Activated CD4-positive, alpha-beta memory T cell treated with anti-CD3 and anti-CD28 coated beads for 36 hours (primary cell): Measurements from ENCODE around the gene FRMD3. TPM values are rescaled to one million over a fixed set of nuclear protein-coding genes. Genes with fewer than 3 reads are reported as not detected.

Experiments used
- CTCF ChIA-PET: fragments of 350-600 bp; sonication (Branson Sonifier 250); formaldehyde crosslinking; loops from one replicate; lab custom pipeline; 2021; ENCODE audit warnings: antibody characterized with exemption, inconsistent platforms; lab: Charles Lee
- POLR2A ChIA-PET: fragments of 350-600 bp; sonication (Branson Sonifier 250); formaldehyde crosslinking; loops from one replicate; lab custom pipeline; 2021; ENCODE audit warnings: antibody characterized with exemption; lab: Charles Lee
- DNase-seq: peaks from one replicate; pipeline ENCODE4 v3.0.0-alpha.2; 2020
- H3K27ac Mint-ChIP-seq: one replicate; pipeline ENCODE4 v1.8.0; 2021; ENCODE audit warnings: mixed read lengths
- H3K27me3 Mint-ChIP-seq: one replicate; pipeline ENCODE4 v1.8.0; 2021; ENCODE audit warnings: mixed read lengths
- H3K36me3 Mint-ChIP-seq: one replicate; pipeline ENCODE4 v1.8.0; 2021; ENCODE audit warnings: mixed read lengths
- H3K4me1 Mint-ChIP-seq: one replicate; pipeline ENCODE4 v1.8.0; 2021; ENCODE audit warnings: low read depth, mixed read lengths
- H3K4me3 Mint-ChIP-seq: one replicate; pipeline ENCODE4 v1.8.0; 2021; ENCODE audit warnings: mild to moderate bottlenecking, mixed read lengths
- H3K9me3 Mint-ChIP-seq: one replicate; pipeline ENCODE4 v1.8.0; 2021; ENCODE audit warnings: mixed read lengths
- intact Hi-C: fragments of 100-400 bp; cut with micrococcal nuclease; formaldehyde crosslinking; loops from one replicate; pipeline ENCODE4 v1.15.1; 2023
- total RNA-seq, 2 experiments: library from RNA; stranded (reverse); gene quantifications; one replicate each; pipeline ENCODE4 v1.2.3, GENCODE V29; 2021

The FRMD3 gene
- total RNA-seq, 2 experiments from 2014 or later = 0.27 to 0.62 TPM

DNA sequence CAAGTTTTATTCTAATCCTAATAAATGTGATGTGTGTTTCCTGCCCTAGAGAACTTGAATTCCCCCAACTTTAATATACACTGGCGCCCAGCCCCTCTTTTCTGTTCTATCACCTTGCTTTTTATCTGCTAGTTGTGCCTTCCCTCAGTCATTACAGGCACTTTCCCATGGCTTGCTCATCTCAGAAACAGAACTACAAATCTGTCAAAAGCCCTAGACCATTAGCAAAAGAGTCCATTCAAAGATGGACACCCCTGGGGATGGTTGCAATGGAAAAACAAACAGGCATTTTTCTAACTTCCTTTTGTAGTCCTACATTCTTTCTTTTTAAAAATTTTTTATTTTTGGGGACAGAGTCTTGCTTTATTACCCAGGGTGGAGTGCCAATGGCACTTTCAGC lies 48.2 kb downstream of the FRMD3 start:
- Mint-ChIP-seq H3K9me3 (peaks cover 2% of the 10 kb centered on the region), H3K4me3 (no peak overlapping the region), H3K4me1 (no peaks in the 10 kb centered on the region), H3K27me3 (no peaks in the 10 kb centered on the region), H3K27ac (no peak overlapping the region), H3K36me3 (no peaks in the 10 kb centered on the region)
- ChIA-PET POLR2A (no interaction called here), CTCF (no interaction called here)
- DNase-seq = no peak
- intact Hi-C loops = no loop called here

DNA sequence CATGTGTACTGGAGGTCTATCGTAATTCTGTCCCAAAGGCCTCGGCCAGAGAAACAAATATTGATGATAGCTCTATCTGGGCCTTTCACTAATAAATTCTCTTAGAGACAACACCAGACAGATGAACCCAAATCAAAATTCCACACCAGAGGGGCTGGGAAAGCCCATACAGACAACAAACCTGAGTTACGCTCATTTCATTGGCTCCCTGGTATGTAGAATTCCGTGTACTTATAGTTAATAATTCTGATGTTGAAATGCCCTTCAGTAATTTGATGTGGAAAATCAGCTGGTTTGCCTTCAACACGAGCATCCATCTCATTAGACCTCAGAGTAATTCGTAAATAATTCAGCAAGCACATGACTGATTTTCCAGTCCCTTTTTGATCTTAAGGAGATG lies 53.2 kb downstream of the FRMD3 start:
- Mint-ChIP-seq H3K27ac (no peak overlapping the region), H3K4me3 (no peak overlapping the region), H3K4me1 (peaks cover 3% of the 10 kb centered on the region), H3K27me3 (no peaks in the 10 kb centered on the region), H3K9me3 (peaks cover 7% of the 10 kb centered on the region), H3K36me3 (peaks cover 2% of the 10 kb centered on the region)
- CTCF ChIA-PET = interaction anchor here (1.3 kb wide), 1 partner anchor 10 kb away, joined by 3 read pairs; no protein-coding TSS in a partner anchor
- POLR2A ChIA-PET = no interaction called here
- intact Hi-C loops = no loop called here
- no peak for DNase-seq

- POLR2A ChIA-PET = no interaction called here
Observed at GRCh38 chr9:83483223-83483622, 55.0 kb downstream of the FRMD3 start.

GRCh38 chr9:83479765-83480164 lies 58.4 kb downstream of the FRMD3 start:
- H3K4me3 Mint-ChIP-seq = no peak overlapping the region
- H3K4me1 Mint-ChIP-seq = peaks cover 3% of the 10 kb centered on the region
- POLR2A ChIA-PET = no interaction called here
- intact Hi-C loops = no loop called here
- peaks cover 11% of the 10 kb centered on the region for H3K36me3 Mint-ChIP-seq
- peaks cover 3% of the 10 kb centered on the region for H3K27me3 Mint-ChIP-seq
- CTCF ChIA-PET = interaction anchor here (0.6 kb wide), 1 partner anchor 918 kb away, joined by 4 read pairs; no protein-coding TSS in a partner anchor
- H3K27ac Mint-ChIP-seq = no peak overlapping the region
- peaks cover 16% of the 10 kb centered on the region for H3K9me3 Mint-ChIP-seq
- DNase-seq = no peak

More at GRCh38 chr9:83483223-83483622, 55.0 kb downstream of the FRMD3 start:
- peaks cover 3% of the 10 kb centered on the region for H3K4me1 Mint-ChIP-seq
- no peak overlapping the region for H3K27ac Mint-ChIP-seq
- peaks cover 9% of the 10 kb centered on the region for H3K36me3 Mint-ChIP-seq
- CTCF ChIA-PET = no interaction called here
- H3K27me3 Mint-ChIP-seq = no peaks in the 10 kb centered on the region
- intact Hi-C loops = no loop called here
- H3K4me3 Mint-ChIP-seq = no peak overlapping the region
- H3K9me3 Mint-ChIP-seq = peaks cover 16% of the 10 kb centered on the region
- DNase-seq = no peak

DNA sequence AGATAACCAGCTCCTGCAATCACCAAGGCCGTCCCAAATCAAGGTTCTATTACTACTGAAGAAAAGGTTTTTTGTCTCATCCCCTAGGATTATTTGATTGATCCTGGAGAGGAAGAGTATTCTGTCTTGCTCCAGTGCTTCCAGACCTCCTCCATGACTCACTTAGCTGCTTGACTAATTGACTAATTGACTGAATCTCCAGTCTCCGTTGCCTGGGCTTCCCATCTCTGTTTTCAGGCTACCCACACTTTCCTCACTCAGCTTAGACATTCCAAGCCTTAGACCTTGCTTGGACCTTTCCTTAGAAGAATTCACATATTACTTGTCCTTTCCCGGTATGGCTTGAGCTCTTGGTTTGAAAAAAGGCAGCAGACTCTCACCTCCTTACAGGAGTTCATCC lies 60.6 kb downstream of the FRMD3 start:
- CTCF ChIA-PET = interaction anchor here (0.6 kb wide), 1 partner anchor 928 kb away, joined by 3 read pairs; no protein-coding TSS in a partner anchor
- H3K4me1 Mint-ChIP-seq = peaks cover 19% of the 10 kb centered on the region
- intact Hi-C loops = no loop called here

GRCh38 chr9:83477120-83477519 lies 61.1 kb downstream of the FRMD3 start:
- Mint-ChIP-seq H3K36me3 (peaks cover 12% of the 10 kb centered on the region), H3K4me1 (peaks cover 22% of the 10 kb centered on the region), H3K27me3 (peaks cover 3% of the 10 kb centered on the region), H3K9me3 (peaks cover 13% of the 10 kb centered on the region), H3K4me3 (no peak overlapping the region), H3K27ac (no peak overlapping the region)
- ChIA-PET CTCF (interaction anchor here (0.6 kb wide), 1 partner anchor 929 kb away, joined by 3 read pairs; no protein-coding TSS in a partner anchor), POLR2A (no interaction called here)
- DNase-seq = no peak
- intact Hi-C loops = no loop called here

More for the DNA sequence above, 60.6 kb downstream of the FRMD3 start:
- Mint-ChIP-seq H3K27ac (no peak overlapping the region), H3K36me3 (peaks cover 12% of the 10 kb centered on the region), H3K27me3 (peaks cover 3% of the 10 kb centered on the region), H3K4me3 (no peak overlapping the region), H3K9me3 (peaks cover 13% of the 10 kb centered on the region)
- POLR2A ChIA-PET = no interaction called here
- DNase-seq = no peak

DNA sequence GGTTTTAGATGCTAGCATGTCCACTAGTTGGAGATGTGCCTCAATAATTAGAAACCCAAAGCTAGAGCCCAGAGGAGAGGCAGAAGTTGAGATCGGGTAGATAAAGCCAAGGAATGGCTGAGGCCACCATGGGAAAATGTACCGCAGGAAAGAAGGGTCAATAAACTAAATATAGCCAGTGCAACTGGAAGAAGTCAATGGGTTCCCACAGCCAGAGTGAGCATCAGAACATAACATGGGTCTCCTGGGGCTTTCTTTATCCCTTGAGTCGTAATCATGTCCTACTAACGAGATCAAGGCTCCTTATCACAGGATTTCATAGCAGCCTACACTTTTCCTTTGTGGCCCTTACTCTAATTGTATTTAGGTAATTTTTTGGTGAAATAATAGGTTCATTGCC lies 61.7 kb downstream of the FRMD3 start:
- H3K9me3 Mint-ChIP-seq = peaks cover 13% of the 10 kb centered on the region
- CTCF ChIA-PET = no interaction called here
- H3K4me1 Mint-ChIP-seq = peaks cover 25% of the 10 kb centered on the region
- DNase-seq = no peak
- H3K36me3 Mint-ChIP-seq = peaks cover 12% of the 10 kb centered on the region
- peaks cover 3% of the 10 kb centered on the region for H3K27me3 Mint-ChIP-seq
- POLR2A ChIA-PET = no interaction called here
- no peak overlapping the region for H3K4me3 Mint-ChIP-seq
- intact Hi-C loops = no loop called here
- no peak overlapping the region for H3K27ac Mint-ChIP-seq

DNA sequence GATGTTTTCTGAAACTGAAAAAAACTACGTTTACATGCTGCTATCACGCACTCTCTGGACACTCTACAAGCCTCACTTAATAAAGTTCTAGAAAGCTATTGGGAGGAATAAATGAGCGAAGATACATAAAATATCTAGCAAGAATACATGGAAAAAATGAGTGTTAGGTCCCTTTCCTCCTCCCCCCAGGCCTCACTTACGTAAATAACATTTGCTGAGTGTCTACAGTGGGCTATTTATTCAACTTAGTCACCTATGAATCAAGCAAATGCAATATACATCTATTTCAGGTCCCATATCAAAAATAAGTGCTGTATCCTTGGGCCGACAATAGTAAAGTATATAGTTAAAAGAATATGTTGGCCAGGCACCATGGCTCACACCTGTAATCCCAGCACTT lies 62.5 kb downstream of the FRMD3 start:
- Mint-ChIP-seq H3K36me3 (peaks cover 14% of the 10 kb centered on the region), H3K4me3 (no peak overlapping the region), H3K27me3 (peaks cover 4% of the 10 kb centered on the region), H3K9me3 (peaks cover 13% of the 10 kb centered on the region), H3K4me1 (peaks cover 25% of the 10 kb centered on the region), H3K27ac (no peak overlapping the region)
- POLR2A ChIA-PET = no interaction called here
- DNase-seq = no peak
- intact Hi-C loops = no loop called here
- CTCF ChIA-PET = interaction anchor here (1.2 kb wide), 1 partner anchor 141 kb away, joined by 3 read pairs; no protein-coding TSS in a partner anchor

DNA sequence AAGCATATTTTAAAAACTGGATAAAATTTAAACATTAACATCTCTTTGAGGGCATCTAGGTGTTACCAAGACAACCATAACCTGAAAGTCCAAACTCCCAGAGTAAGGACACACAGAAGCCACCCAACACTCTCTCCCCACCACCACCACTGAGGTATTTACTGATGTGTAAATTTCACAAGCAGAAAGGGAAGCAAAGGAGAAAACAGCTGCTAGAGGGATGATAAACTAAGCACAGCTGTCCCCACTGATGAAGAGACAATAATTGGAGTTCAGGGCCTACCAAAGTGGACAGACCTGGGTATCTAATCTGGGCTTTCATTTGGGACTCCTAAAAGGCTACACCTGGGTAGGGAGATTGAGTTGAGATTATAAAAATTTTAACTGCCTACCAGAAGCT lies 63.6 kb downstream of the FRMD3 start:
- Mint-ChIP-seq H3K36me3 (peaks cover 10% of the 10 kb centered on the region), H3K27me3 (peaks cover 4% of the 10 kb centered on the region), H3K9me3 (peaks cover 7% of the 10 kb centered on the region), H3K4me3 (no peak overlapping the region), H3K27ac (no peak overlapping the region), H3K4me1 (peaks cover 25% of the 10 kb centered on the region)
- no peak for DNase-seq
- ChIA-PET POLR2A (no interaction called here), CTCF (interaction anchor here (0.6 to 1.0 kb wide), 2 partner anchors 10 to 309 kb away, joined by 3 to 4 read pairs; no protein-coding TSS in a partner anchor)
- intact Hi-C loops = no loop called here

DNA sequence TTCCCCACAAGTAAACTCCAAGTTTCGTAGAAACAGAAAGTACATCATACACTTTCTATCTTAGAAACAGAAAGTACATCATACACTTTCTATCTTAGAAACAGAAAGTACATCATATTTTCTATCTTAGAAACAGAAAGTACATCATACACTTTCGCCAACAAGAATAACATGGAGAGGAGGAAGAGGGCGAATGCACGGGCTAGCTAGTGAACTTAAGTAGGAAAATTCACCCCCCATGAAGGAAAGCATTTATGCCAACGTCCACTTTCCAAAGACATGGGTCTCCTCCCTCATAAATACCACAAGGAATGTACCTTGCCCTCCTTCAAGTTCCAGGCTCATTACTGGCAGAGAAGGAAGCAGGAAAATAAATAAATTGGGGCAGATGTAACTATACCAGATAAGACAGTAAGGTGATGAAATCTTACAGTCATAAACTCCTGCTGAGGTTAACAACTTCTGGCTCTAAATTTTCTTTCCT lies 64.7 kb downstream of the FRMD3 start:
- Mint-ChIP-seq H3K4me1 (peaks cover 25% of the 10 kb centered on the region), H3K4me3 (no peak overlapping the region), H3K36me3 (peaks cover 5% of the 10 kb centered on the region), H3K9me3 (no peaks in the 10 kb centered on the region), H3K27me3 (peaks cover 4% of the 10 kb centered on the region), H3K27ac (no peak overlapping the region)
- intact Hi-C loops = no loop called here
- no peak for DNase-seq
- CTCF ChIA-PET = no interaction called here
- POLR2A ChIA-PET = no interaction called here

DNA sequence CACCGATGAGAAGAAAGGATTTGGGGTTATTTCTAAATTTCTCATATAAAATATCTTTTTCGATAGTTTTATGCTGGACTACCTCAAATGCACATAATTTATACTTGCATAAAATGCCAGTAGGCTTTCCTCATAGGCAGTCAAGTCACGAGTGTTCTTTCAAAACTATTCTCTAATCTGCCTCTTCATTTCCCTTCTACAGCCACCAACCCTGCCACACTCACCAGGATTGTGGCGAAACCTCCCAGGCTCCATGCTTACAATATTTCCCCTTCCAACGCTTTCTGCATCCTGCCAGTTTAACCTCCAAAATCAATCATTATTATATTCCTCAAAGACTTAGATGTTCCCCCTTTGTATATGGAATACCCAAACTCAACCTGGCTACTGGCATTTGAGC lies 65.4 kb downstream of the FRMD3 start:
- H3K4me1 Mint-ChIP-seq = peaks cover 25% of the 10 kb centered on the region
- no peak overlapping the region for H3K4me3 Mint-ChIP-seq
- ChIA-PET POLR2A (no interaction called here), CTCF (no interaction called here)
- H3K27ac Mint-ChIP-seq = no peak overlapping the region
- H3K36me3 Mint-ChIP-seq = peaks cover 5% of the 10 kb centered on the region
- DNase-seq = no peak
- H3K27me3 Mint-ChIP-seq = peaks cover 2% of the 10 kb centered on the region
- no peaks in the 10 kb centered on the region for H3K9me3 Mint-ChIP-seq
- intact Hi-C loops = no loop called here

- DNase-seq = no peak
- ChIA-PET POLR2A (no interaction called here), CTCF (no interaction called here)
- no peak overlapping the region for H3K27ac Mint-ChIP-seq
- peaks cover 1% of the 10 kb centered on the region for H3K27me3 Mint-ChIP-seq
- peaks cover 5% of the 10 kb centered on the region for H3K36me3 Mint-ChIP-seq
- H3K9me3 Mint-ChIP-seq = no peaks in the 10 kb centered on the region
- H3K4me1 Mint-ChIP-seq = peaks cover 25% of the 10 kb centered on the region
- intact Hi-C loops = no loop called here
- H3K4me3 Mint-ChIP-seq = no peak overlapping the region
Observed at GRCh38 chr9:83472221-83472665, 66.0 kb downstream of the FRMD3 start.

DNA sequence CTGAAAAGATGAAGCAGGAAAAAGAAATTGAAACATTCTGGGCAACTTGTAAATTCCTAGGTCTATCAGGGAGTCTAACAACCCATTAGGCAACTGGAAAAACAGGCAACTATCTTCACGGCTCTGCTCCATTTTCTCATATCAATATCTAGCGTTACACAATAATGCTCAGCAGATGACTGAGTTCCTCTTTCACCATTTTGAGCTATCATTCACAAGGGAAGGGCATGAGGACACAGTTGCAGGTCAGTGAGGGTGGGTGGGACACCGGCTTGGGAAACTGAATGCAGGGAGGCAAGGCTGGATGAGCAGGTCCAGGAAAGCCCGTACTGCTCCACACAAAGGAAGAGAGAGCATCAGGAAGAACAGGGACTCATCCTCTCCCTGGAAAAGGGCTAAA lies 67.0 kb downstream of the FRMD3 start:
- POLR2A ChIA-PET = no interaction called here
- Mint-ChIP-seq H3K4me1 (peaks cover 25% of the 10 kb centered on the region), H3K36me3 (peaks cover 5% of the 10 kb centered on the region), H3K4me3 (no peak overlapping the region), H3K9me3 (no peaks in the 10 kb centered on the region), H3K27ac (no peak overlapping the region), H3K27me3 (peaks cover 1% of the 10 kb centered on the region)
- intact Hi-C loops = no loop called here
- no peak for DNase-seq
- CTCF ChIA-PET = no interaction called here
